ENCODE measurements around the gene WASHC4.

WASHC4 gene

GRCh38 chr12:105107494-105108371, at the start of gene WASHC4:
Gene WASHC4, plus strand, starts transcription at chr12:105107731. Its CDS starts 70 bp downstream, at chr12:105107801.
- FAIRE-seq = no peak

GRCh38 chr12:105060715-105061378, 46.7 kb upstream of the WASHC4 start:
- FAIRE-seq = no peak

- no peak for FAIRE-seq
Measured at GRCh38 chr12:105064564-105065178, 42.9 kb upstream of the WASHC4 start.

- no peak for FAIRE-seq
Measured at GRCh38 chr12:105067511-105068031, 40.0 kb upstream of the WASHC4 start.

- FAIRE-seq = no peak
Measured at GRCh38 chr12:105069936-105070702, 37.4 kb upstream of the WASHC4 start.

GRCh38 chr12:105071981-105072380, 35.5 kb upstream of the WASHC4 start:
- FAIRE-seq = peak; percentile 74

GRCh38 chr12:105072888-105073488, 34.5 kb upstream of the WASHC4 start:
- no peak for FAIRE-seq

- FAIRE-seq = no peak
Measured at GRCh38 chr12:105076098-105076497, 31.4 kb upstream of the WASHC4 start.

- no peak for FAIRE-seq
Measured at GRCh38 chr12:105076913-105077312, 30.6 kb upstream of the WASHC4 start.

- FAIRE-seq = no peak
Measured at GRCh38 chr12:105077435-105077834, 30.1 kb upstream of the WASHC4 start.

GRCh38 chr12:105078712-105079570, 28.6 kb upstream of the WASHC4 start:
- no peak for FAIRE-seq

GRCh38 chr12:105083031-105083430, 24.5 kb upstream of the WASHC4 start:
- no peak for FAIRE-seq

- FAIRE-seq = no peak
Measured at GRCh38 chr12:105083551-105084105, 23.9 kb upstream of the WASHC4 start.

GRCh38 chr12:105084251-105085250, 23.0 kb upstream of the WASHC4 start, which contains the start of gene ALDH1L2:
Gene ALDH1L2, minus strand, starts transcription at chr12:105084458. Its CDS starts 22 bp downstream, at chr12:105084436.
- FAIRE-seq = no peak

GRCh38 chr12:105085501-105085900, 22.0 kb upstream of the WASHC4 start:
- FAIRE-seq = no peak

GRCh38 chr12:105089817-105090216, 17.7 kb upstream of the WASHC4 start:
- no peak for FAIRE-seq

GRCh38 chr12:105090361-105090760, 17.2 kb upstream of the WASHC4 start:
- no peak for FAIRE-seq

- no peak for FAIRE-seq
Measured at GRCh38 chr12:105091476-105092206, 15.9 kb upstream of the WASHC4 start.

- no peak for FAIRE-seq
Measured at GRCh38 chr12:105092336-105092735, 15.2 kb upstream of the WASHC4 start.
